H9 (cell line): ENCODE measurements around the gene MYO1D. TPM values are rescaled to one million over a fixed set of nuclear protein-coding genes. Genes with fewer than 3 reads are reported as not detected.

ENCODE experiments used
- DNase-seq: peaks from one replicate; pipeline ENCODE4 v3.0.0-alpha.2; 2017
- H2AFZ ChIP-seq: one replicate; pipeline ENCODE4 v1.6.1; 2013; ENCODE audit warnings: mild to moderate bottlenecking, low read length, control low read depth, moderate library complexity
- H2AK5ac ChIP-seq: 2 replicates; pipeline ENCODE4 v1.6.1; 2013; ENCODE audit warnings: low read length, control low read depth, mixed read lengths; ENCODE audit not compliant: insufficient read length
- H2BK120ac ChIP-seq: one replicate; pipeline ENCODE4 v1.6.1; 2013; ENCODE audit warnings: low read depth, mild to moderate bottlenecking, low read length, control low read depth, inconsistent platforms; ENCODE audit not compliant: poor library complexity, severe bottlenecking
- H2BK12ac ChIP-seq: 2 replicates; pipeline ENCODE4 v1.6.1; 2013; ENCODE audit warnings: low read length, control low read depth, mixed read lengths, low read depth; ENCODE audit not compliant: insufficient read length
- H2BK15ac ChIP-seq: 2 replicates; pipeline ENCODE4 v1.6.1; 2013; ENCODE audit warnings: low read depth, low read length, control low read depth
- H2BK20ac ChIP-seq: one replicate; pipeline ENCODE4 v1.6.1; 2013; ENCODE audit warnings: low read depth, mild to moderate bottlenecking, low read length, control low read depth, inconsistent platforms; ENCODE audit not compliant: poor library complexity, severe bottlenecking
- H2BK5ac ChIP-seq: 2 replicates; pipeline ENCODE4 v1.6.1; 2013; ENCODE audit warnings: low read length, control low read depth, mixed read lengths; ENCODE audit not compliant: insufficient read length
- H3K14ac ChIP-seq: 2 replicates; pipeline ENCODE4 v1.6.1; 2013; ENCODE audit warnings: low read length, control low read depth; ENCODE audit not compliant: insufficient read depth
- H3K18ac ChIP-seq: 2 replicates; pipeline ENCODE4 v1.6.1; 2013; ENCODE audit warnings: low read depth, mild to moderate bottlenecking, mixed read lengths, low read length, control low read depth; ENCODE audit not compliant: insufficient read length
- H3K23ac ChIP-seq: 2 replicates; pipeline ENCODE4 v1.6.1; 2013; ENCODE audit warnings: low read length, control low read depth, mixed read lengths, low read depth; ENCODE audit not compliant: insufficient read length
- H3K23me2 ChIP-seq: 2 replicates; pipeline ENCODE4 v1.6.1; 2013; ENCODE audit warnings: low read depth, mild to moderate bottlenecking, mixed read lengths, low read length, control low read depth; ENCODE audit not compliant: insufficient read length, poor library complexity, severe bottlenecking
- H3K27ac ChIP-seq: 2 replicates; pipeline ENCODE4 v1.5.1; 2013; ENCODE audit warnings: low read length, control low read depth, mixed read lengths, low read depth; ENCODE audit not compliant: insufficient read length
- H3K27me3 ChIP-seq: 2 replicates; pipeline ENCODE4 v1.6.1; 2013; ENCODE audit warnings: low read length, control low read depth, inconsistent platforms; ENCODE audit not compliant: insufficient read depth
- H3K4ac ChIP-seq: 2 replicates; pipeline ENCODE4 v1.6.1; 2013; ENCODE audit warnings: low read depth, mild to moderate bottlenecking, control low read depth, inconsistent platforms, low read length, moderate library complexity
- H3K4me1 ChIP-seq: 2 replicates; pipeline ENCODE4 v1.6.1; 2013; ENCODE audit warnings: low read length, control low read depth, inconsistent platforms; ENCODE audit not compliant: insufficient read depth
- H3K4me2 ChIP-seq: 2 replicates; pipeline ENCODE4 v1.6.1; 2013; ENCODE audit warnings: low read length, control low read depth, mixed read lengths; ENCODE audit not compliant: insufficient read length, insufficient read depth
- H3K56ac ChIP-seq: 2 replicates; pipeline ENCODE4 v1.6.1; 2013; ENCODE audit warnings: low read depth, mild to moderate bottlenecking, mixed read lengths, low read length, control low read depth; ENCODE audit not compliant: insufficient read length
- H3K79me1 ChIP-seq: 2 replicates; pipeline ENCODE4 v1.6.1; 2013; ENCODE audit warnings: low read depth, mild to moderate bottlenecking, moderate library complexity, low read length, control low read depth, inconsistent platforms; ENCODE audit not compliant: insufficient read depth, poor library complexity, severe bottlenecking
- H3K79me2 ChIP-seq: 2 replicates; pipeline ENCODE4 v1.6.1; 2013; ENCODE audit warnings: low read length, control low read depth, inconsistent platforms; ENCODE audit not compliant: insufficient read depth
- H3K9ac ChIP-seq: 2 replicates; pipeline ENCODE4 v1.6.1; 2013; ENCODE audit warnings: low read length, control low read depth, mixed read lengths; ENCODE audit not compliant: insufficient read length; ENCODE audit errors: extremely low read depth
- H3K9me3 ChIP-seq: one replicate; pipeline ENCODE4 v1.6.1; 2013; ENCODE audit warnings: low read depth, low read length, inconsistent platforms; ENCODE audit not compliant: control insufficient read depth
- H3T11ph ChIP-seq: one replicate; pipeline ENCODE4 v1.6.1; 2013; ENCODE audit warnings: mild to moderate bottlenecking, low read length, control low read depth, inconsistent platforms
- H4K20me1 ChIP-seq: one replicate; pipeline ENCODE4 v1.6.1; 2013; ENCODE audit not compliant: control insufficient read depth, insufficient read length, insufficient read depth
- H4K5ac ChIP-seq: 2 replicates; pipeline ENCODE4 v1.6.1; 2013; ENCODE audit warnings: low read depth, mild to moderate bottlenecking, mixed read lengths, low read length, control low read depth; ENCODE audit not compliant: insufficient read length
- H4K8ac ChIP-seq: replicated peaks from 2 replicates; pipeline ENCODE4 v1.6.1; 2013; ENCODE audit warnings: low read length, control low read depth, mixed read lengths, low read depth; ENCODE audit not compliant: insufficient read length
- H4K91ac ChIP-seq: 2 replicates; pipeline ENCODE4 v1.6.1; 2013; ENCODE audit warnings: low read depth, mild to moderate bottlenecking, moderate library complexity, mixed read lengths, low read length, control low read depth; ENCODE audit not compliant: insufficient read length
- H3K27ac Mint-ChIP-seq, 3 experiments: 2 replicates in 2 of 3; 3 replicates in 1 of 3; pipeline ENCODE4 v1.8.0; 2020 to 2021; ENCODE audit warnings: mixed read lengths in 3 of 3, mild to moderate bottlenecking in 1 of 3, moderate library complexity in 1 of 3
- H3K27me3 Mint-ChIP-seq: 2 replicates; pipeline ENCODE4 v1.8.0; 2021; ENCODE audit warnings: low read depth, mild to moderate bottlenecking, moderate library complexity, mixed read lengths
- H3K36me3 Mint-ChIP-seq, 3 experiments: 2 replicates in 2 of 3; 3 replicates in 1 of 3; pipeline ENCODE4 v1.8.0; 2020 to 2021; ENCODE audit warnings: low read depth in 3 of 3, mixed read lengths in 3 of 3; ENCODE audit not compliant: insufficient read depth in 1 of 3
- H3K4me1 Mint-ChIP-seq, 2 experiments: 2 replicates each; pipeline ENCODE4 v1.8.0; 2020; ENCODE audit warnings: mixed read lengths in 2 of 2
- H3K4me3 Mint-ChIP-seq, 2 experiments: 2 replicates in 1 of 2; 3 replicates in 1 of 2; pipeline ENCODE4 v1.8.0; 2020 to 2021; ENCODE audit warnings: mild to moderate bottlenecking in 2 of 2, mixed read lengths in 2 of 2, moderate library complexity in 1 of 2
- H3K9me3 Mint-ChIP-seq, 2 experiments: 2 replicates in 1 of 2; 3 replicates in 1 of 2; pipeline ENCODE4 v1.8.0; 2020; ENCODE audit warnings: mild to moderate bottlenecking in 2 of 2, mixed read lengths in 2 of 2, moderate library complexity in 1 of 2
- CTCF ChIP-seq: fragments of 200-600 bp; sonication (generic); conservative IDR thresholded peaks from 3 replicates; pipeline ENCODE4 v1.8.0; 2021; ENCODE audit warnings: antibody characterized with exemption, mild to moderate bottlenecking
- WGBS: extraction: QIAGEN DNeasy Blood & Tissue Kit; methylation state at CpG from one replicate; pipeline ENCODE4 v1.1.7; 2013; ENCODE audit warnings: missing lambda C conversion rate, low lambda C conversion rate, mixed read lengths; ENCODE audit not compliant: insufficient read length; ENCODE audit errors: extremely low coverage; 5-methylcytosine and 5-hydroxymethylcytosine counted together
- total RNA-seq: library from RNA; stranded (reverse); gene quantifications from 2 replicates; pipeline ENCODE4 v1.2.1, GENCODE V29; 2021

Gene MYO1D
- total RNA-seq, 1 experiment from 2014 or later = 19.0 TPM

- no peak for DNase-seq
These were observed 5.8 kb upstream of the MYO1D start for GRCh38 chr17:32882734-32883133.

More at GRCh38 chr17:32882734-32883133, 5.8 kb upstream of the MYO1D start:
- no peaks in the 10 kb centered on the region for H3K9me3 ChIP-seq
- H2BK12ac ChIP-seq = no peak overlapping the region
- WGBS = no CpG with 5 or more reads among the region's 4 CpGs
- Mint-ChIP-seq H3K27me3 (peaks cover 5% of the 10 kb centered on the region; the same call in 1 of the 2 replicates), H3K36me3 (peaks cover 0 to 6% (median 4%) of the 10 kb centered on the region in 3 experiments; a peak in 4 of 7 replicates), H3K4me3 (no peak overlapping the region), H3K4me1 (peaks cover 11 to 17% of the 10 kb centered on the region in 2 experiments), H3K27ac (no peak overlapping the region), H3K9me3 (peaks cover 3 to 4% of the 10 kb centered on the region in 2 experiments; a peak in 3 of 5 replicates)
- H4K5ac ChIP-seq = no peak overlapping the region
- H4K91ac ChIP-seq = no peak overlapping the region
- no peak overlapping the region for H3K9ac ChIP-seq
- H4K20me1 ChIP-seq = no peaks in the 10 kb centered on the region
- no peak overlapping the region for H2AK5ac ChIP-seq
- H3K56ac ChIP-seq = no peak overlapping the region
- no peak overlapping the region for H2BK20ac ChIP-seq
- H3K14ac ChIP-seq = no peak overlapping the region
- no peak overlapping the region for H2BK15ac ChIP-seq
- H3K23me2 ChIP-seq = no peaks in the 10 kb centered on the region
- H2BK5ac ChIP-seq = no peak overlapping the region
- H2AFZ ChIP-seq = no peak overlapping the region
- no peaks in the 10 kb centered on the region for H3K4me1 ChIP-seq
- TF ChIP-seq CTCF = no peak
- no peaks in the 10 kb centered on the region for H3K27me3 ChIP-seq
- H3K4me2 ChIP-seq = no peak overlapping the region
- H2BK120ac ChIP-seq = no peak overlapping the region
- no peak overlapping the region for H3K23ac ChIP-seq
- H3K79me1 ChIP-seq = no peaks in the 10 kb centered on the region
- no peak overlapping the region for H3T11ph ChIP-seq
- H3K4ac ChIP-seq = no peak overlapping the region
- H3K79me2 ChIP-seq = no peaks in the 10 kb centered on the region
- H4K8ac ChIP-seq = no peak overlapping the region
- H3K18ac ChIP-seq = no peak overlapping the region
- no peak overlapping the region for H3K27ac ChIP-seq
